ENCODE results near the gene SUSD3.
"Not testable (repeated sequence)": the region's sequence is repeated elsewhere in the genome, so short reads cannot be mapped to it uniquely, and the experiment has no call there.

SUSD3 gene

GRCh38 chr9:93058355-93059010 is at the start of gene SUSD3:
Gene SUSD3, plus strand, starts transcription at chr9:93058701. Its CDS starts 42 bp downstream, at chr9:93058743.
- in situ Hi-C loops (cut with MboI; ENCODE audit: low sequenced_read_pairs) = no loop called here

GRCh38 chr9:93009337-93010015 is 49.0 kb upstream of the SUSD3 start:
- in situ Hi-C loops (cut with MboI; ENCODE audit: low sequenced_read_pairs) = no loop called here

- in situ Hi-C loops (cut with MboI; ENCODE audit: low sequenced_read_pairs) = no loop called here
Observed at GRCh38 chr9:93010056-93010455, 48.4 kb upstream of the SUSD3 start.

- in situ Hi-C loops (cut with MboI; ENCODE audit: low sequenced_read_pairs) = no loop called here
Observed at GRCh38 chr9:93010704-93011103, 47.8 kb upstream of the SUSD3 start.

- in situ Hi-C loops (cut with MboI; ENCODE audit: low sequenced_read_pairs) = no loop called here
Observed at GRCh38 chr9:93011114-93011513, 47.4 kb upstream of the SUSD3 start.

- in situ Hi-C loops (cut with MboI; ENCODE audit: low sequenced_read_pairs) = no loop called here
Observed at GRCh38 chr9:93012963-93013855, 45.3 kb upstream of the SUSD3 start.

GRCh38 chr9:93013856-93014582 is 44.5 kb upstream of the SUSD3 start:
- in situ Hi-C loops (cut with MboI; ENCODE audit: low sequenced_read_pairs) = no loop called here

GRCh38 chr9:93015190-93015589 is 43.3 kb upstream of the SUSD3 start:
- in situ Hi-C loops (cut with MboI; ENCODE audit: low sequenced_read_pairs) = not testable (repeated sequence)

- in situ Hi-C loops (cut with MboI; ENCODE audit: low sequenced_read_pairs) = no loop called here
Observed at GRCh38 chr9:93017621-93018020, 40.9 kb upstream of the SUSD3 start.

GRCh38 chr9:93020151-93020550 is 38.4 kb upstream of the SUSD3 start:
- in situ Hi-C loops (cut with MboI; ENCODE audit: low sequenced_read_pairs) = no loop called here

- in situ Hi-C loops (cut with MboI; ENCODE audit: low sequenced_read_pairs) = no loop called here
Observed at GRCh38 chr9:93020771-93021670, 37.5 kb upstream of the SUSD3 start.

- in situ Hi-C loops (cut with MboI; ENCODE audit: low sequenced_read_pairs) = no loop called here
Observed at GRCh38 chr9:93022066-93022465, 36.4 kb upstream of the SUSD3 start.

GRCh38 chr9:93022721-93023520 is 35.6 kb upstream of the SUSD3 start:
- in situ Hi-C loops (cut with MboI; ENCODE audit: low sequenced_read_pairs) = no loop called here

GRCh38 chr9:93023521-93023815 is 35.0 kb upstream of the SUSD3 start:
- in situ Hi-C loops (cut with MboI; ENCODE audit: low sequenced_read_pairs) = no loop called here

GRCh38 chr9:93024646-93024910 is 33.9 kb upstream of the SUSD3 start:
- in situ Hi-C loops (cut with MboI; ENCODE audit: low sequenced_read_pairs) = no loop called here

- in situ Hi-C loops (cut with MboI; ENCODE audit: low sequenced_read_pairs) = no loop called here
Observed at GRCh38 chr9:93024986-93025630, 33.4 kb upstream of the SUSD3 start.

- in situ Hi-C loops (cut with MboI; ENCODE audit: low sequenced_read_pairs) = no loop called here
Observed at GRCh38 chr9:93025736-93026135, 32.8 kb upstream of the SUSD3 start.

GRCh38 chr9:93026640-93027039 is 31.9 kb upstream of the SUSD3 start:
- in situ Hi-C loops (cut with MboI; ENCODE audit: low sequenced_read_pairs) = no loop called here

- in situ Hi-C loops (cut with MboI; ENCODE audit: low sequenced_read_pairs) = no loop called here
Observed at GRCh38 chr9:93027750-93028149, 30.8 kb upstream of the SUSD3 start.

Measured in HL-60/S4 treated with phorbol 12-myristate 13-acetate at 8.2 ng/mL for 4 days and 3 days (cell line).